Measurements from ENCODE around the gene NPIPB4.
"Not testable (repeated sequence)": the region's sequence is repeated elsewhere in the genome, so short reads cannot be mapped to it uniquely, and the experiment has no call there.

Gene NPIPB4

DNA sequence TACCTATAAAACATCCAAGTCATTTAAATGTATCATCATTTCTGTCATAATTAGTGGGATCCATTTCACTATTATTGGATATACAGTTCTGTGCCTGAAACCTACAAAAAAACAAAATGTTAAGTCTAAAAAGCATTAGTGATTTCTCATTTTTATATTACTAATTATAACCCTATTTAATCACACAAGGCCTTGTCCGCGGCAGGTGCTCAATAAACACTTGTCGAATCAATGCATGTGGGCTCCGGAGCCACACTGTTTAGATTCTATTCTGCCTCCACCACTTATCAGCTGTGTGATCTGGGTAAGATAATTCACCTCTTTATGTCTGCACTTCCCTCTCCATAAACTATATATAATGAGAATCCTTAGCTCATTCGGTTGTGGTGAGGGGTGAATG, at the start of gene NPIPB4:
Gene NPIPB4, minus strand, starts transcription at position 101 of the 400 bp plus-strand sequence. CDS start 378 bp downstream, outside the sequence.
- not testable (repeated sequence) for DNase-seq

GRCh38 chr16:21898998-21899397, 41.4 kb upstream of the NPIPB4 start:
- DNase-seq: not testable (repeated sequence)

DNA sequence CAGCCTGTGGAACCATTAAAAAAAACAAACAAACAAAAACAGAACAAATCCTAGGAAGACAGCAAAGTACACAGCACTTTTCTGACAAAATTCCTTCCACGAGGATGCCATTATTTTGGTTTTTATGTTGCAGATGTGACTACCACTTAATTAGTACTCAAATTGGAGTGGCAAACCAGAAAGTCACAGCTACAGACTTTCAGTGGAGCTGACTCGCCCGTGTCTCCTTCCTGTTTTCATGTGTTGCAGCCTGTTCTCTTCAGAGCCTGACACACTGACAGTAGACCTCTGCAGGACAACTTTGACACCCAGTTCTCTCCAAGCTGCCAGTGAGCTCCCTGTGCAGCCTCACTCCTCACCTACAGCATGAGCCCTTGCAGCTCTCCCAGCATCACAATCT, 24.4 kb upstream of the NPIPB4 start:
- peak; percentile 0 for DNase-seq

- DNase-seq: not testable (repeated sequence)
Measured at GRCh38 chr16:21837186-21837585, 20.4 kb downstream of the NPIPB4 start.

DNA sequence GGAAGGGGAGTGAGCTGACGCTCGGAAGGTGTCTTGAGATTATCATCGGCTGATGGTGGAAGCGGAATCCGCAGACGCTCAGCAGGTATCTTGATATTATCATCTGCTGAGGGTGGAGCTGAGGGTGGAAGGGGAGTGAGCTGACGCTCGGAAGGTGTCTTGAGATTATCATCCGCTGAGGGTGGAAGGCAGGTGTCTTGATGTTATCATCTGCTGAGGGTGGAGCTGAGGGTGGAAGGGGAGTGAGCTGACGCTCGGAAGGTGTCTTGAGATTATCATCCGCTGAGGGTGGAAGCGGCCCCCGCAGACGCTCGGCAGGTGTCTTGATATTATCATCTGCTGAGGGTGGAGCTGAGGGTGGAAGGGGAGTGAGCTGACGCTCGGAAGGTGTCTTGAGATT, 21.2 kb downstream of the NPIPB4 start:
- DNase-seq: not testable (repeated sequence)

DNA sequence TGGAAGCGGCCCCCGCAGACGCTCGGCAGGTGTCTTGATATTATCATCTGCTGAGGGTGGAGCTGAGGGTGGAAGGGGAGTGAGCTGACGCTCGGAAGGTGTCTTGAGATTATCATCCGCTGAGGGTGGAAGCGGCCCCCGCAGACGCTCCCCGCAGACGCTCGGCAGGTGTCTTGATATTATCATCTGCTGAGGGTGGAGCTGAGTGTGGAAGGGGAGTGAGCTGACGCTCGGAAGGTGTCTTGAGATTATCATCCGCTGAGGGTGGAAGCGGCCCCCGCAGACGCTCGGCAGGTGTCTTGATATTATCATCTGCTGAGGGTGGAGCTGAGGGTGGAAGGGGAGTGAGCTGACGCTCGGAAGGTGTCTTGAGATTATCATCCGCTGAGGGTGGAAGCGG, 21.8 kb downstream of the NPIPB4 start:
- not testable (repeated sequence) for DNase-seq

GRCh38 chr16:21834211-21834610, 23.3 kb downstream of the NPIPB4 start:
- DNase-seq: not testable (repeated sequence)

DNA sequence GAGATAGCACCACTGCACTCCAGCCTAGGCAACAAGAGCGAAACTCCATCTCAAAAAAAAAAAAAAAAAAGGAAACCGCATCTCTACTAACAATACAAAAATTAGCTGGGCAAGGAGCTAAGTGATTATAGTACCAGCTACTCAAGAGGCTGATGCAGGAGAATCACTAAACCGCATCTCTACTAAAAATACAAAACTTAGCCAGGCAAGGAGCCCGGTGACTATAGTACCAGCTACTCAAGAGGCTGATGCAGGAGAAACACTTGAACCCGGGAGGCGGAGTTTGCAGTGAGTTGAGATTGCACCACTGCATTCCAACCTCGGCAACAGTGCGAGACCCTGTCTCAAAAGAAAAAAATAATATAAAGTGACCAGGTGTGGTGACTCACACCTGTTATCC, 27.6 kb downstream of the NPIPB4 start:
- not testable (repeated sequence) for DNase-seq

DNA sequence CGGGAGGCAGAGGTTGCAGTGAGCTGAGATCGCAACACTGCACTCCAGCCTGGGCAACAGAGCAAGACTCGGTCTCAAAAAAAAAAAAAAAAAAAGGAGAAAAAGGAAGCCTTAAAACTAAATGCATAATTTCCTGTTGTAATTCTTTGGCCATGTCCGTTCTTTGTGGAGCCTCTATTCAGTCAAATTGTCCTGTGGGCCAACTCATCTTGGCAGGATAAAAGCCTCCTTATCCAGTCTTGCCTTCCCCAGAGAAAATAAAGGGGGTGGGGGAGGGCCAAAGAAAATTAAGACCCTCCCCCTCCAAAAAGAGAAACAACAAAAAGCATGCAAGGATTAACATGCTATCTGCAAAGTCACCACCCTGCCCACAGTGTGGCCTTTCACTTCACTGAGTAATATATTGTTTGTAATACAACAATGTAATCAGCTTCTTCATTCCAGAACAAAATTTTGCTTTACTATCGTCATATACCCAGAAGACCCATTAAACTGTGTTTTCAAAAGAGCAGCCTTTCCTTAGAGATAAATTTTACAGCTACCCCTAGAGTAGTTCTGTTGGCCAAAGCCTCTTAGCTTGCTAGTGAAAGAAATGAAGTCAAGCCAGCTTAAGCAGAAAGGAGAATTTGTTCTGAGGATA, 31.4 kb downstream of the NPIPB4 start:
- DNase-seq: not testable (repeated sequence)

DNA sequence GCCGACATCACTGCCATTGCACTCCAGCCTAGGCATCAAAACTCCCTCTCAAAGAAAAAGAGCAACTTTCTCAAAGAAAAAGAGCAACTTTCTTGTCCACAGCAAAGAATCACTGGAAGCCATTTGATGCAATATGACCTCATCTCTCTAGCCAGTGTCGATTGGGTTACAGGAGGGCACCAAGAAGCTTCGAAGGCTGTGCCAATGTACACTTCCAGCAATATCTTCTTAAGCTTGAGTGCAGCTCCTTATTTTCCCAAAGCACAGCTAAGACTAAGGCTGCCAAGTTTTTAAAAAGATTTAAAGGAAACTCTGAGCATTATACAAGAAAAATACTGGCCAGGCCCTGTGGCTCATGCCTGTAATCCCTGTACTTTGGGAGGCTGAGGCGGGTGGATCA, 32.0 kb downstream of the NPIPB4 start:
- not testable (repeated sequence) for DNase-seq

DNA sequence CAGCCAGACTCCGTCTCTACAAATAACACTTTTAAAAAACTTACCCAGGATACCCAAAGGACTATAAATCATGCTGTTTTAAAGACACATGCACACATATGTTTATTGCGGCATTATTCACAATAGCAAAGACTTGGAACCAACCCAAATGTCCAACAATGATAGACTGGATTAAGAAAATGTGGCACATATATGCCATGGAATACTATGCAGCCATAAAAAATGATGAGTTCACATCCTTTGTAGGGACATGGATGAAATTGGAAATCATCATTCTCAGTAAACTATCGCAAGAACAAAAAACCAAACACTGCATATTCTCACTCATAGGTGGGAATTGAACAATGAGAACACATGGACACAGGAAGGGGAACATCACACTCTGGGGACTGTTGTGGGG, 34.3 kb downstream of the NPIPB4 start:
- DNase-seq: not testable (repeated sequence)

GRCh38 chr16:21820908-21821465, 36.6 kb downstream of the NPIPB4 start:
- not testable (repeated sequence) for DNase-seq

- DNase-seq: peak; percentile 48
Measured at GRCh38 chr16:21820028-21820907, 37.3 kb downstream of the NPIPB4 start.

GRCh38 chr16:21819617-21820016, 37.9 kb downstream of the NPIPB4 start:
- DNase-seq: not testable (repeated sequence)

DNA sequence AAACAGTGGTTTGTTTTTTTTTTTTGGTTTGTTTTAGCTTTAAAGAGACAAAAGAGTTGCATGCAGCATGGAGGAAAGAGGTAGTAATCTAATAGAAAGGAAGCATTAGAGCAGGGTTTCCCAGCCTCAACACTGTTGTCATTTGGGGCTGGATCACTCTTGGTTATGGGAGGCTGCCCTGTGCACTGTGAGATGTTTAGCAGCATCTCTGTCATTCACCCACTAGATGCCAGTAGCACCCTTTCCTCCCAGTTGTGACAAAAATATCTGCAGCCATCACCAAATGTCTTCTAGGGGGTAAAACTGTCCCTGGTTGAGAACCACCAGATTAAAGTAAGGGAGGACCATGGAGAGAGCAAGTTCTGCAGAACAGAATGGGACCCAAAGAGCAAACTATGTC, 40.5 kb downstream of the NPIPB4 start:
- not testable (repeated sequence) for DNase-seq

- DNase-seq: not testable (repeated sequence)
Measured at GRCh38 chr16:21815694-21816093, 41.9 kb downstream of the NPIPB4 start.

DNA sequence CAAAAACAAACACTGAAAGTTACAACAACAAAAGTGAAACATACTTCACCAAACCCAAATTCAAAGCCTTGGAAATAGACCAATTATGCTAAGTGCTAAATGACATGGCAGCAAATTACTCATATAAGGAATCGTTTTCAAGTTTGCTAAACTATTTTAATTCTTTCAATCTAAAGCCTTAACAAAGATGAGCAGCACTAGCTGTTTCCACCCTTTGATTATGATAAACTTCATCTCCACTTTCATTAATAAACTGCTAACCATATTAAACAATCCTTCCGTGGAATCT, 55.2 kb downstream of the NPIPB4 start:
- DNase-seq: not testable (repeated sequence)

DNA sequence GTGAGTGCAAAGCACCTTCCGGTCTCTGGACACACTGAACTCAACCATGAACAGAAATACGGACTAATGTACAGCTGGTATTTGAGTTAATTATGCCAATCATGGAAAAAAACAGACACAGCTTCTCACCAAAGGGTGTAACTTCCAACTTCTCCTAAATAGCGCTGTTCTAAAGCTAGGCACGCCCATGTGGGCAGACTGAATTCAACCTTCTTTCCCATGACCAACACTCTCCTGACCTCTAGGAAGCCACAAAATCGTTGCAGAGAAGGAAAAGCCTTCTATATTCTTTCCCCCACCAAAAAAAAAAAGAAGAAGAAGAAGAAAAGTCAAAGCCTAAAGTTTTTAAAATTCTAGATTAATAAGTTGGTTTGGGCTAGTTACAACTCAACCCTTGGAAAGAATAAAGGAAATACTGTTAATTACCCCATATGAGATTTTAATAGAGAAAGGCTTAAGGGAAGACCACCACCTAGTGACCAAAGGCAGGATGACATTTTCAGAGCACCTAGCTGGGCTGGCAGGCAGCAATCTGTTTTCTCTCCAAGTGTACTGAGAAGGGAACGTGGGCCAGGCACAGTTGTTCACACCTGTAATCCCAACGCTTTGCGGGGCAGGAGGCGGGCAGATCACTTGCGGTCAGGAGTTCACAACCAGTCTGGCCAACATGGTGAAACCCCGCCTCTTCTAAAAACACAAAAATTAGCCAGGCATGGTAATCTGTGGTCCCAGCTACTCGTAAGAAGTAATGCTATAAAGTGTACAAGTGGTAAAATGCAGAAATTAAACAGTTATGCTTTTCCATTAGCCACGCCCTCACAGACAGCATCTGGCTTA, 55.8 kb downstream of the NPIPB4 start:
- not testable (repeated sequence) for DNase-seq

- not testable (repeated sequence) for DNase-seq
Measured at GRCh38 chr16:21798601-21799000, 59.0 kb downstream of the NPIPB4 start.

- not testable (repeated sequence) for DNase-seq
Measured at GRCh38 chr16:21793310-21793709, 64.2 kb downstream of the NPIPB4 start.

GRCh38 chr16:21790506-21790905, 67.0 kb downstream of the NPIPB4 start:
- not testable (repeated sequence) for DNase-seq
